ENCODE results near the gene PPP1R9B.

DNA sequence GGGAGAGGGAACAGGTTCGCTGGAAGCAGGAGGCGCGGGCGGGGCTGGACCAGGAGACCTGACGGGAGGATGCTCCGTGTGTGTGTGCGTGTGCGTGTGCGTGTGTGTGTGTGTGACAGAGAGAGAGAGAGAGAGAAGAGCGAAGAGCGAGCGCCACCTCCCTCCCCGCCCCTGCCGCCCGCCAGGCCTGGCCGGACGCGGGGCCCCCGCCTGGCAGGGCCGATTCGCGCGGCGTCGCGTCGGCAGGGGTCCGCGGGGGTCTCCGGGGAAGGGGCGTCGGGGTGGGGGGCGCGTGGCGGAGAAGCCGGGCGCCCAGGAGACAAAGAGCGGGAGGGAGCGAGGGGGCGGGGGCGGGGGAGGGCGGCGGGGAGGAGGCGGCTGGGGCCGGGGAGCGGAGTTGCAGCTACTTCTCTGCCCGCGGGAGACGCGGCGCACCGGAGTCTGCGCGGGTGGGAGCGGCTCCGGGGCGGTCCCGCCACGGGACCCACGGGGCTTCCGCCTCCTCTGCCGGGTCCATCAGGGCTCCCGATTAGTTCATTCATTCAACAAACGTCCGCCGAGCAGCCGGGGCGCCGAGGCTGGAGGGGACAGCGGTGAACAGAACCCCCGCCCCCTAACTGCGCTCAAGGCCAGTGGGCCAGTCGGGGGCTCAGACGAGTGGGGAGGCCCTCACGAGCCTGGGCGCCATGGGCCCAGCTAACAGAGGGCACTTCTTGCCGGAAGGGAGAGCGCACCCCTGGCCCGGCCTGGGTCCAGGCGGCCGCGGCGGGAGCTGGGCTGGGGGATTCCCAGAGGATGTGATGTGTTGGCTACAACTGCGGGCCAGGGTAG, 20.5 kb downstream of the PPP1R9B start, which contains the start of gene SAMD14:
- TF ChIP-seq FOXP2 (optimal IDR thresholded peaks at IDR 0.05; ENCODE audit: borderline replicate concordance, extremely low read depth, extremely low read length, insufficient read depth) (no peak), POLR2AphosphoS5 (IDR thresholded peaks at IDR 0.05; ENCODE audit: low read depth, low read length) (no peak), TAF1 (IDR thresholded peaks at IDR 0.05; ENCODE audit: borderline replicate concordance, insufficient read depth, low read length) (no peak), REST (IDR thresholded peaks at IDR 0.05; ENCODE audit: insufficient read depth in 1 of 2, low read depth in 2 of 2, low read length in 2 of 2) (no peak)
